Breast epithelium (tissue), 4 donors: Measurements from ENCODE around the gene RAB7A. TPM values are rescaled to one million over a fixed set of nuclear protein-coding genes. Genes with fewer than 3 reads are reported as not detected.
"Not testable (repeated sequence)": the region's sequence is repeated elsewhere in the genome, so short reads cannot be mapped to it uniquely, and the experiment has no call there.

Source experiments
- DNase-seq, 2 donors: peaks; one replicate each; pipeline ENCODE4 v3.0.0-alpha.2; 2019; ENCODE audit warnings: low spot score in 2 of 2
- H3K27ac ChIP-seq, 2 donors: fragments of 200-600 bp; sonication (generic) in 1 of 2; one replicate each; pipeline ENCODE4 v1.5.1; 2016 to 2019; ENCODE audit warnings: mild to moderate bottlenecking in 1 of 2
- H3K27me3 ChIP-seq, 2 donors: fragments of 200-600 bp; sonication (generic) in 1 of 2; one replicate each; pipeline versions ENCODE4 v1.5.1 to v1.6.0; 2017 to 2019; ENCODE audit warnings: control low read depth in 1 of 2, mild to moderate bottlenecking in 1 of 2
- H3K36me3 ChIP-seq: fragments of 200-600 bp; one replicate; pipeline ENCODE4 v1.5.1; 2019
- H3K4me1 ChIP-seq, 2 donors: fragments of 200-600 bp; sonication (generic); one replicate each; pipeline ENCODE4 v1.5.1; 2016 to 2019; ENCODE audit warnings: control low read depth in 1 of 2
- H3K4me3 ChIP-seq, 3 donors: fragments of 200-600 bp; sonication (generic); 1 replicate in 2 of 3; 2 replicates in 1 of 3; pipeline ENCODE4 v1.5.1; 2016 to 2019; ENCODE audit warnings: mild to moderate bottlenecking in 3 of 3, moderate library complexity in 2 of 3
- H3K9me3 ChIP-seq, 2 donors: fragments of 200-600 bp; sonication (generic) in 1 of 2; one replicate each; pipeline ENCODE4 v1.5.1; 2016 to 2019; ENCODE audit warnings: control low read depth in 1 of 2
- POLR2A ChIP-seq: fragments of 450-650 bp; IDR thresholded peaks from one replicate; pipeline ENCODE4 v1.6.1; 2016; ENCODE audit warnings: antibody characterized with exemption, mild to moderate bottlenecking, moderate library complexity
- POLR2AphosphoS5 ChIP-seq, 3 donors: sonication (generic); formaldehyde crosslinking; IDR thresholded peaks; one replicate each; pipeline ENCODE4 v1.6.1; 2017; ENCODE audit warnings: antibody characterized with exemption in 3 of 3
- intact Hi-C: fragments of 100-400 bp; cut with DNase I; formaldehyde crosslinking; loops from one replicate; pipeline ENCODE4 v1.15.1; 2023; ENCODE audit warnings: low total_unique reads
- total RNA-seq, 3 donors: library from RNA; depleted of rRNA; stranded (reverse); fragments of >200 nt; gene quantifications; one replicate each; pipeline ENCODE4 v1.1.0, GENCODE V29; 2016
- TF ChIP-seq, protein P1 (sequence below), 3 donors: fragments of 450-650 bp; IDR thresholded peaks; one replicate each; pipeline ENCODE4 v1.5.1; 2016 to 2017; ENCODE audit warnings: antibody characterized with exemption in 3 of 3, mild to moderate bottlenecking in 3 of 3, moderate library complexity in 3 of 3

The RAB7A gene
- total RNA-seq, 3 donors from 2014 or later, result 105 to 114 (median 110) TPM

DNA sequence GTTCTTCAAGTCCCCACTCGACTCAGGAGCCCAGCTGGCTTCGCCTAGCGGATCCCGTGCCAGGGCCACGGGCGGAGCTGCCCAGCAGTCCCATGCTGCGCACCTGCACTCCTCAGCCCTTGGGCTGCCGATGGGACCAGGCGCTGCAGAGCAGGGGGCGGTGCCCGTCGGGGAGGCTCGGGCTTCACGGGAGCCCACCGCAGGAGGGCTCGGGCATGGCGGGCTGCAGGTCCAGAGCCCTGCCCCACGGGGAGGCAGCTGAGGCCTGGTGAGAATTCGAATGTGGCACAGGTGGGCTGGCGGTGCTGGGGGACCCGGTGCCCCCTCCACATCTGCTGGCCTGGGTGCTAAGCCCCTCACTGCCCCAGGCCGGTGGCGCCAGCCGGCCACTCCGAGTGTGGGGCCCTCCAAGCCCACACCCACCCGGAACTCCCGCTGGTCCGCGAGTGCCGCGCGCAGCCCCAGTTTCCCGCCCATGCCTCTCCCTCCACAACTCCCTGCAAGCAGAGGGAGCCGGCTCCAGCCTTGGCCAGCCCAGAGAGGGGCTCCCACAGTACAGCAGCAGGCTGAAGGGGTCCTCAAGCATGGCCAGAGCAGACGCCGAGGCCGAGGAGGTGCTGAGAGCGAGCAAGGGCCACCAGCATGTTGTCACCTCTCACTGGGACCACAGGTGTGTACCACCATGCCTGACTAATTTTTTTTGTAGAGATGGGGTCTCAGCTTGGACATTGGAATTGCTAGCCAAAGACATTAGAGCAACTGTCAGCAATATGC is 17.0 kb downstream of the RAB7A start:
- intact Hi-C loops, result no loop called here
- no peaks in the 10 kb centered on the region for H3K27me3 ChIP-seq
- H3K36me3 ChIP-seq, result no peaks in the 10 kb centered on the region
- H3K4me3 ChIP-seq, result no peak overlapping the region
- no peak overlapping the region for H3K27ac ChIP-seq
- DNase-seq, result no peak
- H3K4me1 ChIP-seq, result no peaks in the 10 kb centered on the region
- no peak for TF ChIP-seq POLR2AphosphoS5 (IDR thresholded peaks at IDR 0.05)
- TF ChIP-seq POLR2A, result no peak
- TF ChIP-seq, protein P1, sequence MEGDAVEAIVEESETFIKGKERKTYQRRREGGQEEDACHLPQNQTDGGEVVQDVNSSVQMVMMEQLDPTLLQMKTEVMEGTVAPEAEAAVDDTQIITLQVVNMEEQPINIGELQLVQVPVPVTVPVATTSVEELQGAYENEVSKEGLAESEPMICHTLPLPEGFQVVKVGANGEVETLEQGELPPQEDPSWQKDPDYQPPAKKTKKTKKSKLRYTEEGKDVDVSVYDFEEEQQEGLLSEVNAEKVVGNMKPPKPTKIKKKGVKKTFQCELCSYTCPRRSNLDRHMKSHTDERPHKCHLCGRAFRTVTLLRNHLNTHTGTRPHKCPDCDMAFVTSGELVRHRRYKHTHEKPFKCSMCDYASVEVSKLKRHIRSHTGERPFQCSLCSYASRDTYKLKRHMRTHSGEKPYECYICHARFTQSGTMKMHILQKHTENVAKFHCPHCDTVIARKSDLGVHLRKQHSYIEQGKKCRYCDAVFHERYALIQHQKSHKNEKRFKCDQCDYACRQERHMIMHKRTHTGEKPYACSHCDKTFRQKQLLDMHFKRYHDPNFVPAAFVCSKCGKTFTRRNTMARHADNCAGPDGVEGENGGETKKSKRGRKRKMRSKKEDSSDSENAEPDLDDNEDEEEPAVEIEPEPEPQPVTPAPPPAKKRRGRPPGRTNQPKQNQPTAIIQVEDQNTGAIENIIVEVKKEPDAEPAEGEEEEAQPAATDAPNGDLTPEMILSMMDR (IDR thresholded peaks at IDR 0.05), result no peak
- H3K9me3 ChIP-seq, result no peaks in the 10 kb centered on the region

DNA sequence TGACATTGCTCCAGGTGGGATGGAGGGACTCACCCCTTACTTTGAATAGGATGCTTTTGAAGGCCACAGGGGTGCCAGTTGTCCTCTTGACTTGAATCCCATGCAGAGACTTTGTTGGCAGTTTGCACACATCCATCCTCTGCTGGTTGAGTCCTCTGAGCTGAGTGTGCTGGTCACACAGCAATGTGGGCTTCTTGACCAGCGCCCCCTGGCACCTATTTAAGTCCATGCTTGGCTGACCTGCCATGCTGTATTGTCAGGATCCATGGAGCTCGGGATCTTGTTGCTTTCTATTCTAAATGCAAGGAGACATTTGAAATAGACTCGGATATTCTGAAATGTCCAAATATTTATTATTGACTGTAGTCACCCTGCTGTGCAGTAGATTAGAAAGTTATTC is 19.8 kb downstream of the RAB7A start:
- H3K27ac ChIP-seq, result no peak overlapping the region
- no peaks in the 10 kb centered on the region for H3K9me3 ChIP-seq
- no peak for DNase-seq
- TF ChIP-seq POLR2AphosphoS5 (IDR thresholded peaks at IDR 0.05), result no peak
- TF ChIP-seq, protein P1 (IDR thresholded peaks at IDR 0.05), result no peak
- no peak for TF ChIP-seq POLR2A
- H3K36me3 ChIP-seq, result no peaks in the 10 kb centered on the region
- no peaks in the 10 kb centered on the region for H3K27me3 ChIP-seq
- H3K4me1 ChIP-seq, result no peaks in the 10 kb centered on the region
- no peak overlapping the region for H3K4me3 ChIP-seq
- intact Hi-C loops, result no loop called here

DNA sequence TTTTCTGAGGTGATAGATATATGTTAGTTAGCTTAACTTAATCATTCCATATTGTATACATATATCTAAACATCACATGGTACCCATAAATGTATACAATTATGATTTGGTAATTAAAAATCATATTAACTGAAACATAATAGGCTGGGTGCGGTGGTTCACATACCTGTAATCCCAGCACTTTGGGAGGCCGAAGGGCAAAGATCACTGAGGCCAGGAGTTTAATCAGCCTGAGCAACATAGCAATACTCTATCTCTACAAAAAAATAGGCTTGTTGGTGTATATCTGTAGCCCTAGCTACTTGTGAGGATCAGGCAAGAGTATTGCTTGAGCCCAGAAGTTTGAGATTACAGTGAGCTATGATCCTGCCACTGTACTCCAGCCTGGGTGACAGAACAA is 20.9 kb downstream of the RAB7A start:
- TF ChIP-seq, protein P1 (IDR thresholded peaks at IDR 0.05), result no peak
- TF ChIP-seq POLR2A (no peak), POLR2AphosphoS5 (IDR thresholded peaks at IDR 0.05) (no peak)
- DNase-seq, result no peak
- Histone ChIP-seq H3K27ac (no peak overlapping the region), H3K9me3 (no peaks in the 10 kb centered on the region), H3K4me1 (no peaks in the 10 kb centered on the region), H3K36me3 (no peaks in the 10 kb centered on the region), H3K4me3 (no peak overlapping the region), H3K27me3 (no peaks in the 10 kb centered on the region)
- intact Hi-C loops, result no loop called here

DNA sequence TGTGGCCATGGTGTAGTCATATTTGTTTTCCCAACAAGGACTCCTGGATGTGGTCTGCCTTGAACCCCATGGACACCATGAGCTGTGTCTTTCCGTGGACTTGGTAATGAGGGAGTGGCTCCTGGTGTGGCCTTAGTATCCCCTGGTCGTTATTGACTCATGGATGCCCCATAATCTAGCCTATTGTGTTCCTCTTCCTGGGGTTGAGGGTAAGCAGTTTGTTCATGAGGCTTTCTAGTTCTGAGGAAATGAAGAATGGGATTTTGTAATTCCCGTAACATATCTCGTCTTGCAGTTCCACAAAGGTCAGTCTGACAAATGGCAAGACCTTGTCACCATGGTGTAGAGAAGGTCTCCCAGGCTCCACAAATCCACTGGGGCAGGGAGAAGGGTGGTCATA is 22.6 kb downstream of the RAB7A start:
- Histone ChIP-seq H3K9me3 (no peaks in the 10 kb centered on the region), H3K36me3 (no peaks in the 10 kb centered on the region), H3K27ac (no peak overlapping the region), H3K27me3 (no peaks in the 10 kb centered on the region), H3K4me3 (no peak overlapping the region), H3K4me1 (no peaks in the 10 kb centered on the region)
- TF ChIP-seq, protein P1 (IDR thresholded peaks at IDR 0.05), result no peak
- TF ChIP-seq POLR2AphosphoS5 (IDR thresholded peaks at IDR 0.05) (no peak), POLR2A (no peak)
- no peak for DNase-seq
- intact Hi-C loops, result no loop called here

DNA sequence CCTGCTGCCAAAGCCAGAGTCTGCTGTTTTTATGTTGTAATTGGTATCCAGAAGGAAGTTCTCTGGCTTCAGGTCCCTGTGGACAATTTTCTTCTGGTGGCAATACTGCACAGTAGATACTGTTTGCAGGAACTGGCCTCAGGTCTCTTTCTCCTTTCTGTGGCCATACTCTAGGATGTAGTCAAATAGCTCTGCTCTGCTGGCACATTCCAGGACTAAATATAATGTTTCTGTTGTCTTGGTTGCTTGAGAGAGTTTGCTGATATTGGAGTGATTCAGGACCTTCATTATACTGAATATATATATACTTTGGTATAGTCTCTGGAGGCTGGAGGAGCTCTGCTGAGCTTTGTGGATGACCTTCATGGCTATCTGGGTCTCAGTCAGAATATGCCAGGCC is 23.1 kb downstream of the RAB7A start:
- no peak for TF ChIP-seq POLR2A
- TF ChIP-seq POLR2AphosphoS5 (IDR thresholded peaks at IDR 0.05), result no peak
- Histone ChIP-seq H3K36me3 (no peaks in the 10 kb centered on the region), H3K27ac (no peak overlapping the region), H3K4me1 (no peaks in the 10 kb centered on the region), H3K27me3 (no peaks in the 10 kb centered on the region), H3K9me3 (no peaks in the 10 kb centered on the region), H3K4me3 (no peak overlapping the region)
- no peak for DNase-seq
- intact Hi-C loops, result no loop called here

DNA sequence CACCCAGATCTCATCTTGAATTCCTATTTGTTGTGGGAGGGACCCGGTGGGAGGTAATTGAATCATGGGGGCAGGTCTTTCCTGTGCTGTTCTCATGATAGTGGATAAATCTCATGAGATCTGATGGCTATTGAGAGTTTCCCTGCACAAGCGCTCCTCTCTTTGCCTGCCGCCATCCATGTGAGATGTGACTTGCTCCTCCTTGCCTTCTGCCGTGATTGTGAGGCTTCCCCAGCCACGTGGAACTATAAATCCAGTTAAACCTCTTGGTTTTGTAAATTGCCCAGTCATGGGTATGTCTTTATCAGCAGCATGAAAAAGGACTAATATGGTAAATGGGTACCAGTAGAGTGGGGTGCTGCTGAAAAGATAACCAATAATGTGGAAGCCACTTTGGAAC is 23.6 kb downstream of the RAB7A start:
- H3K27me3 ChIP-seq, H3K27ac ChIP-seq, H3K9me3 ChIP-seq, H3K36me3 ChIP-seq, H3K4me3 ChIP-seq, DNase-seq, intact Hi-C loops, H3K4me1 ChIP-seq: not testable (repeated sequence)
